Prostate gland (tissue), 2 donors: ENCODE results near the gene SUPT6H. TPM values are rescaled to one million over a fixed set of nuclear protein-coding genes. Genes with fewer than 3 reads are reported as not detected.
"Not testable (repeated sequence)": the region's sequence is repeated elsewhere in the genome, so short reads cannot be mapped to it uniquely, and the experiment has no call there.

Experiments
- DNase-seq: peaks from one replicate; pipeline ENCODE4 v3.0.0-alpha.2; 2019; ENCODE audit warnings: low spot score
- H3K27ac ChIP-seq, 2 donors: fragments of 200-600 bp; sonication (generic); 2 replicates each; pipeline ENCODE4 v1.5.1; 2017 to 2019
- H3K27me3 ChIP-seq: fragments of 200-600 bp; sonication (generic); replicated peaks from 2 replicates; pipeline ENCODE4 v1.5.1; 2019; ENCODE audit not compliant: insufficient read depth
- H3K36me3 ChIP-seq, 2 donors: fragments of 200-600 bp; sonication (generic); 1 replicate in 1 of 2; 2 replicates in 1 of 2; pipeline versions ENCODE4 v1.5.1 to v1.8.1; 2017 to 2019
- H3K4me1 ChIP-seq: fragments of 200-600 bp; sonication (generic); replicated peaks from 2 replicates; pipeline ENCODE4 v1.5.1; 2019
- H3K4me3 ChIP-seq, 2 donors: fragments of 200-600 bp; sonication (generic); 2 replicates each; pipeline ENCODE4 v1.5.1; 2017 to 2019
- H3K9me3 ChIP-seq: fragments of 200-600 bp; sonication (generic); 2 replicates; pipeline ENCODE4 v1.5.1; 2017
- POLR2A ChIP-seq: fragments of 450-650 bp; IDR thresholded peaks from one replicate; pipeline ENCODE4 v1.6.1; 2016; ENCODE audit warnings: antibody characterized with exemption, mild to moderate bottlenecking
- POLR2AphosphoS5 ChIP-seq: sonication (generic); formaldehyde crosslinking; IDR thresholded peaks from one replicate; pipeline ENCODE4 v1.6.1; 2017; ENCODE audit warnings: antibody characterized with exemption
- WGBS: methylation state at CpG from one replicate; pipeline ENCODE4 v1.1.5; 2018; 5-methylcytosine and 5-hydroxymethylcytosine counted together
- intact Hi-C: fragments of 100-400 bp; cut with DNase I; formaldehyde crosslinking; loops from one replicate; pipeline ENCODE4 v1.14.2; 2022
- total RNA-seq, 2 donors: library from RNA; depleted of rRNA; stranded (reverse); fragments of >200 nt; gene quantifications; one replicate each; pipeline ENCODE4 v1.1.0, GENCODE V29; 2016
- TF ChIP-seq, protein P1 (sequence below), 4 experiments: fragments of 200-600 bp in 2 of 4; fragments of 450-650 bp in 2 of 4; sonication (generic) in 2 of 4; IDR thresholded peaks; 1 replicate in 3 of 4; 2 replicates in 1 of 4; pipeline ENCODE4 v1.5.1; 2016 to 2019; ENCODE audit warnings: antibody characterized with exemption in 4 of 4, mild to moderate bottlenecking in 2 of 4, moderate library complexity in 2 of 4

Gene SUPT6H
- total RNA-seq, 2 donors from 2014 or later = 52.7 to 138 TPM

DNA sequence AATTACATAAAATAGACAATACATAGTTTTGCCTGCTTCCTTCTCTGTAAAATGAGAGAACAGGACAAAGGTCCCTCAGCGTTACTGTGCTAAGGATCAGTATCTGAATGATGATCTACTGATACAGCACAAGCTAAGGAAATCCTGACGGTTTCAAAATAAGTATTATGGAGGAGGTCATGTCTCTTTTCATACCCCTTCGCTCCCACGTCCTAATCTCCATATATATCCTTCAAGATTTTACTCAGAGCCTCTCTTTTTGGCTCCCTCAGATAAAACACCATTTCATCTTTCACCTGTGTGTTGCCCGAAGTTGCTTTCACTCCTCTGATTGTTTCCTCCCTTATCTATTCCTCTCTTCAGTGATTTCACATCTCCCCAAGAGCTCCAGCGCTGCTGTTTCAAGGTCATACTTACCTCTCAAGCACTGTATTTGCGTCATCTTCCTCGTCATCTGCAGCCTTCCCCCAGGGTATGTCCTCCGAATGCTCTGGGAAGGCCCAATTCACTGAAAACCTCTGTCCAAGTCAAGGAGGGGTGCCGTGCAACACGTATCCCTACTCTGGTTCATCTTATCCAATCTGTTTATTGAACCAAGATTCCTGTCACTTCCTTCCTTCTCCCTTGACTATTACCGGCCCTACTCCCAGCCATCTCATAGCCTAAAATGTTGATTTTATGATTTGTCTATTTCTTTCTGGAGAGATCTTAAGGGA lies 15.8 kb upstream of the SUPT6H start:
- Histone ChIP-seq H3K4me1 (no peaks in the 10 kb centered on the region), H3K27me3 (no peaks in the 10 kb centered on the region), H3K4me3 (no peak overlapping the region), H3K27ac (peak overlapping the region; percentile 89 to 95), H3K36me3 (peaks cover 0 to 3% of the 10 kb centered on the region in 2 donors), H3K9me3 (no peaks in the 10 kb centered on the region)
- WGBS = 61% methylated on average over 12 of the region's 12 CpGs
- TF ChIP-seq, protein P1, sequence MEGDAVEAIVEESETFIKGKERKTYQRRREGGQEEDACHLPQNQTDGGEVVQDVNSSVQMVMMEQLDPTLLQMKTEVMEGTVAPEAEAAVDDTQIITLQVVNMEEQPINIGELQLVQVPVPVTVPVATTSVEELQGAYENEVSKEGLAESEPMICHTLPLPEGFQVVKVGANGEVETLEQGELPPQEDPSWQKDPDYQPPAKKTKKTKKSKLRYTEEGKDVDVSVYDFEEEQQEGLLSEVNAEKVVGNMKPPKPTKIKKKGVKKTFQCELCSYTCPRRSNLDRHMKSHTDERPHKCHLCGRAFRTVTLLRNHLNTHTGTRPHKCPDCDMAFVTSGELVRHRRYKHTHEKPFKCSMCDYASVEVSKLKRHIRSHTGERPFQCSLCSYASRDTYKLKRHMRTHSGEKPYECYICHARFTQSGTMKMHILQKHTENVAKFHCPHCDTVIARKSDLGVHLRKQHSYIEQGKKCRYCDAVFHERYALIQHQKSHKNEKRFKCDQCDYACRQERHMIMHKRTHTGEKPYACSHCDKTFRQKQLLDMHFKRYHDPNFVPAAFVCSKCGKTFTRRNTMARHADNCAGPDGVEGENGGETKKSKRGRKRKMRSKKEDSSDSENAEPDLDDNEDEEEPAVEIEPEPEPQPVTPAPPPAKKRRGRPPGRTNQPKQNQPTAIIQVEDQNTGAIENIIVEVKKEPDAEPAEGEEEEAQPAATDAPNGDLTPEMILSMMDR (IDR thresholded peaks at IDR 0.05) = no peak
- TF ChIP-seq POLR2A (no peak), POLR2AphosphoS5 (no peak)
- no peak for DNase-seq
- intact Hi-C loops = no loop called here

DNA sequence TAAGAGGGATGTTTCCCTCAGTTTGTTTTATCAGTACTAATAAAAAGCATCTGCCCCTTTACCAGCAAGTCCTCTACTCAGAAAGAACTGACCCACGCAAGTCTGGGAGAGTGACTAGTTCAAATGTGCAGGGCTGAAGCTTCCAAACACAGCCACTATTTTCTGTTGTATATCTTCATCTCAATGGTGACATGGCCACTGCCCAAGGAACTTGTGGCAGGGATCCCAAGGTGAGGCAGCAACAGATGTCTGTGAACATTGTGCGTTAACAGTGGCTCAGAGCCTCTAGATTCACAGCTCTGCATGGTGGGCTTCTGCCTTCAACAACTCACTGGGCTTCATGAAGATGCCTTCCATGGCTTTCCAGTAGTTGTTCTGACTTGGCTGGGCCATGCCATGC lies 13.3 kb upstream of the SUPT6H start:
- H3K4me3 ChIP-seq = no peak overlapping the region
- no peaks in the 10 kb centered on the region for H3K27me3 ChIP-seq
- H3K4me1 ChIP-seq = no peaks in the 10 kb centered on the region
- TF ChIP-seq, protein P1 (IDR thresholded peaks at IDR 0.05) = no peak
- no peak for TF ChIP-seq POLR2A
- no peak overlapping the region for H3K27ac ChIP-seq
- WGBS = 88% methylated on average over 2 of the region's 2 CpGs
- DNase-seq = no peak
- H3K36me3 ChIP-seq = peaks cover 0 to 3% of the 10 kb centered on the region in 2 donors
- intact Hi-C loops = no loop called here
- no peaks in the 10 kb centered on the region for H3K9me3 ChIP-seq

DNA sequence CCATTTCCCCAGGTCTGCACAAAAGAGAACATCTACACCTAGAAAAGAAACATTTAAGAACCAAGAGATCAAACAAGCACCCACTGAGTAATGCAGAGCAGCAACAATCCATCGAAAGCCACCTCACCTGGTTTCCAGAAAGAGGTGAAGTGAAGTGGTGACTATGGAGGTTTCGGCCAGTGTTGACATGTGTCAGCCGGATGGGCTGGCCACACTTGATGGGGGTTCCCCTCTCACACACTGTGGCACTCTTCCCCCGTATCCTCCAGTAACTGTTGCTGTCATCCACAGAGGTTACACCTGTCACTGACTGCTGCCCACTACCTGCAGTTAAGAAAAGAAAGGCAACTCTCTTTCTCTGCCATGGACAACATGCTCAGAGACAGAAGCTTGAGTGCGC lies 6.8 kb upstream of the SUPT6H start:
- no peak for DNase-seq
- intact Hi-C loops = no loop called here
- H3K4me3 ChIP-seq = no peak overlapping the region
- H3K27ac ChIP-seq = no peak overlapping the region
- peaks cover 0 to 6% of the 10 kb centered on the region in 2 donors for H3K36me3 ChIP-seq
- 92% methylated on average over 5 of the region's 5 CpGs for WGBS
- no peaks in the 10 kb centered on the region for H3K4me1 ChIP-seq
- TF ChIP-seq, protein P1 (IDR thresholded peaks at IDR 0.05) = no peak
- TF ChIP-seq POLR2AphosphoS5 = no peak
- TF ChIP-seq POLR2A = no peak
- H3K9me3 ChIP-seq = no peaks in the 10 kb centered on the region
- no peaks in the 10 kb centered on the region for H3K27me3 ChIP-seq

DNA sequence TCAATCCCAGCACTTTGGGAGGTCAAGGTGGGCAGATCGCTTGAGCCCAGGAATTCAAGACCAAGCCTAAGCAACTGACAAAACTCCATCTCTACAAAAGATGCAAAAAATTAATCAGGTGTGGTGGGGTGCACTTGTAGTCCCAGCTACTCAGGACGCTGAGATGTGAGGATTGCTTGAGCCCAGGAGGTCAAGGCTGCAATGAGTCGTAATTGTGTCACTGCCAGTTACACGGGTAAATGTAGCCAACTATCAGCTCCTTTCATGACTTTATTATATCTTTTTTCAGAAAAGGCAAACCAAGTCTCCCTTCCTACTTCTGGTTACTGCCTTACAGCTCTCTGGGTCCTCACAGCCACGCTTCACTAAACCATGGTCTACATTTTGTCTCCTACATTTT lies 4.2 kb upstream of the SUPT6H start:
- H3K4me1 ChIP-seq = no peaks in the 10 kb centered on the region
- H3K9me3 ChIP-seq = no peaks in the 10 kb centered on the region
- TF ChIP-seq, protein P1 (IDR thresholded peaks at IDR 0.05) = no peak
- no peak for TF ChIP-seq POLR2AphosphoS5
- H3K27me3 ChIP-seq = no peaks in the 10 kb centered on the region
- intact Hi-C loops = no loop called here
- no peak overlapping the region for H3K27ac ChIP-seq
- peaks cover 0 to 6% of the 10 kb centered on the region in 2 donors for H3K36me3 ChIP-seq
- DNase-seq = no peak
- WGBS = 83% methylated on average over 5 of the region's 5 CpGs
- H3K4me3 ChIP-seq = no peak overlapping the region

DNA sequence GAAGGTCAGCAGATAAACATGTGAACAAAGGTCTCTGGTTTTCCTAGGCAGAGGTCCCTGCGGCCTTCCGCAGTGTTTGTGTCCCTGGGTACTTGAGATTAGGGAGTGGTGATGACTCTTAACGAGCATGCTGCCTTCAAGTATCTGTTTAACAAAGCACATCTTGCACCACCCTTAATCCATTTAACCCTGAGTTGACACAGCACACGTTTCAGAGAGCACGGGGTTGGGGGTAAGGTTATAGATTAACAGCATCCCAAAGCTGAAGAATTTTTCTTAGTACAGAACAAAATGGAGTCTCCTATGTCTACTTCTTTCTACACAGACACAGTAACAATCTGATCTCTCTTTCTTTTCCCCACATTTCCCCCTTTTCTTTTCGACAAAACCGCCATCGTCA lies 3.7 kb upstream of the SUPT6H start:
- H3K27ac ChIP-seq, H3K36me3 ChIP-seq, intact Hi-C loops: not testable (repeated sequence)

DNA sequence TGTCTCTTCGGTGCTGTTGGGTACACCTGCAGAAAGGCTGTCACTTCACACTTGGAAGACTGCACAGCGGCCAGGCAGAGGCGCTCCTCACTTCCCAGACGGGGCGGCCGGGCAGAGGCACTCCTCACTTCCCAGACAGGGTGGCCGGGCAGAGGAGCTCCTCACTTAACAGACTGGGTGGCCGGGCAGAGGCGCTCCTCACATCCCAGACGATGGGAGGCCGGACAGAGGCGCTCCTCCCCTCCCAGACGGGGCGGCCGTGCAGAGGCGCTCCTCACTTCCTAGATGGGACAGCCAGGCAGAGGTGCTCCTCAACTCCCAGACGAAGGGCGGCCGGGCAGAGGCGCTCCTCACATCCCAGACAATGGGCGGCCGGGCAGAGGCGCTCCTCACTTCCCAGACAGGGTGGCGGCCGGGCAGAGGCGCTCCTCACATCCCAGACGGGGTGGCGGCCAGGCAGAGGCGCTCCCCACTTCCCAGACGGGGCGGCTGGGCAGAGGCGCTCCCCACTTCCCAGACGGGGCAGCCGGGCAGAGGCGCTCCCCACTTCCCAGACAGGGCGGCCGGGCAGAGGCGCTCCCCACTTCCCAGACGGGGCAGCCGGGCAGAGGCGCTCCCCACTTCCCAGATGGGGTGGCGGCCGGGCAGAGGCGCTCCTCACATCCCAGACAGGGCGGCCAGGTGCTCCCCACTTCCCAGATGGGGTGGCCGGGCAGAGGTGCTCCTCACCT lies 3.1 kb upstream of the SUPT6H start:
- H3K27me3 ChIP-seq, H3K4me3 ChIP-seq, DNase-seq, intact Hi-C loops, H3K27ac ChIP-seq, H3K4me1 ChIP-seq, H3K36me3 ChIP-seq, H3K9me3 ChIP-seq: not testable (repeated sequence)
- WGBS = 96% methylated on average over 32 of the region's 46 CpGs

More for the DNA sequence above, 3.7 kb upstream of the SUPT6H start:
- not testable (repeated sequence) for H3K4me3 ChIP-seq, DNase-seq, H3K4me1 ChIP-seq, H3K27me3 ChIP-seq, H3K9me3 ChIP-seq
- 92% methylated on average over 8 of the region's 8 CpGs for WGBS

DNA sequence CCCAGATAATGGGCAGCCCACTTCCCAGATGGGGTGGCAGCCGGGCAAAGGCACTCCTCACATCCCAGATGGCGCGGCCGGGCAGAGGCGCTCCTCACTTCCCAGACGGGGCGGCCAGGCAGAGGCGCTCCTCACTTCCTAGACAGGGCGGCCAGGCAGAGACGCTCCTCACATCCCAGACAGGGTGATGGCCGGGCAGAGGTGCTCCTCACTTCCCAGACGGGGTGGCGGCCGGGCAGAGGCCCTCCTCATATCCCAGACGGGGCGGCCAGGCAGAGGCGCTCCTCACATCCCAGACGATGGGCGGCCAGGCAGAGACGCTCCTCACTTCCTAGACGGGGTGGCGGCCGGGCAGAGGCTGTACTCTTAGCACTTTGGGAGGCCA lies 2.5 kb upstream of the SUPT6H start:
- 96% methylated on average over 23 of the region's 23 CpGs for WGBS

More for the DNA sequence above, 2.5 kb upstream of the SUPT6H start:
- H3K27me3 ChIP-seq, H3K9me3 ChIP-seq, intact Hi-C loops, H3K4me3 ChIP-seq, H3K4me1 ChIP-seq, DNase-seq, H3K36me3 ChIP-seq, H3K27ac ChIP-seq: not testable (repeated sequence)
